H1 (cell line): Measurements from ENCODE around the gene KIAA1671. TPM values are rescaled to one million over a fixed set of nuclear protein-coding genes. Genes with fewer than 3 reads are reported as not detected.

Experiments used
- ASH2L ChIP-seq: fragments of 200-600, 300-600 bp; sonication (generic); IDR thresholded peaks from one replicate; pipeline ENCODE4 v1.7.1; 2017; ENCODE audit warnings: low read length
- KDM1A ChIP-seq: fragments of 200-600, 300-600 bp; sonication (generic); IDR thresholded peaks from 2 replicates; pipeline ENCODE4 v1.7.1; 2016; ENCODE audit warnings: mild to moderate bottlenecking, low read length, borderline replicate concordance
- polyA plus RNA-seq, 7 experiments: library from polyadenylated mRNA; depleted of rRNA in 3 of 7; stranded (reverse) in 5 of 7; unstranded in 2 of 7; fragments of >200 nt in 5 of 7; fragments of 200-250 nt in 2 of 7; gene quantifications; 1 replicate in 5 of 7; 2 replicates in 1 of 7; 4 replicates in 1 of 7; pipeline versions ENCODE4 v1.2.1 to v1.2.3, GENCODE V29; 2011 to 2013; ENCODE audit warnings: missing spikeins in 2 of 7, mixed read lengths in 2 of 7
- total RNA-seq: library from RNA; stranded (reverse); fragmentation: NEBNext Ultra II Directional; extraction: Animal tissue kit (Norgen Biotek cat#: 25700); gene quantifications from 2 replicates; pipeline ENCODE4 v1.2.1, GENCODE V29; 2021

The KIAA1671 gene
- total and polyA plus RNA-seq, 2 of the 8 experiments (the other 6 are each of a cell fraction or from before 2014, with no cell fraction given): 6.4 to 23.9 TPM

- TF ChIP-seq KDM1A (no peak), ASH2L (no peak)
Observed at GRCh38 chr22:25167834-25168601, 215.5 kb downstream of the KIAA1671 start (continued).
